Astrocyte (in vitro differentiated cells and primary cell): Measurements from ENCODE around the gene NECAP2.

ENCODE experiments used
- EZH2 ChIP-seq: IDR thresholded peaks from 2 replicates; pipeline ENCODE4 v1.6.1; 2012; ENCODE audit warnings: mild to moderate bottlenecking, low read length, inconsistent platforms; ENCODE audit not compliant: insufficient read depth
- TF ChIP-seq, protein P1 (sequence below): IDR thresholded peaks from 2 replicates; pipeline ENCODE4 v1.5.1; 2011; ENCODE audit warnings: low read depth, mild to moderate bottlenecking, inconsistent platforms, low read length, moderate library complexity; ENCODE audit not compliant: insufficient read depth

DNA sequence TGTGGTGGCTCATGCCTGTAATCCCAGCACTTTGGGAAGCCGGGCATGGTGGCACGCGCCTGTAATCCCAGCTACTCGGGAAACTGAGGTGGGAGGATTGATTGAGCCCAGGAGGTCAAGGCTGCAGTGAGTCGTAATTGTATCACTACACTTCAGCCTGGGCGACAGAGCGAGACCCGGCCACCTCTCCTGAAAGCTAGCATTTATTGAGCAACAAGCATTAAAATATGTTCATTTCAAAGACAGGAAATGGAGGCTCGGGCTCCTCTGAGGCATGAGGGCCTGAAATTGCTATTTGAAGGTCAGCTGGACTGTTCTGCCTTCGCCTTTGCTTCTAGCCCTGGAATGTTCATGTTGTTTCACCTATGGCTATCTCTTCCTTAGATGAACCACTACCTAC lies 37.8 kb upstream of the NECAP2 start:
- TF ChIP-seq, protein P1, sequence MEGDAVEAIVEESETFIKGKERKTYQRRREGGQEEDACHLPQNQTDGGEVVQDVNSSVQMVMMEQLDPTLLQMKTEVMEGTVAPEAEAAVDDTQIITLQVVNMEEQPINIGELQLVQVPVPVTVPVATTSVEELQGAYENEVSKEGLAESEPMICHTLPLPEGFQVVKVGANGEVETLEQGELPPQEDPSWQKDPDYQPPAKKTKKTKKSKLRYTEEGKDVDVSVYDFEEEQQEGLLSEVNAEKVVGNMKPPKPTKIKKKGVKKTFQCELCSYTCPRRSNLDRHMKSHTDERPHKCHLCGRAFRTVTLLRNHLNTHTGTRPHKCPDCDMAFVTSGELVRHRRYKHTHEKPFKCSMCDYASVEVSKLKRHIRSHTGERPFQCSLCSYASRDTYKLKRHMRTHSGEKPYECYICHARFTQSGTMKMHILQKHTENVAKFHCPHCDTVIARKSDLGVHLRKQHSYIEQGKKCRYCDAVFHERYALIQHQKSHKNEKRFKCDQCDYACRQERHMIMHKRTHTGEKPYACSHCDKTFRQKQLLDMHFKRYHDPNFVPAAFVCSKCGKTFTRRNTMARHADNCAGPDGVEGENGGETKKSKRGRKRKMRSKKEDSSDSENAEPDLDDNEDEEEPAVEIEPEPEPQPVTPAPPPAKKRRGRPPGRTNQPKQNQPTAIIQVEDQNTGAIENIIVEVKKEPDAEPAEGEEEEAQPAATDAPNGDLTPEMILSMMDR, result no peak
- no peak for TF ChIP-seq EZH2
